H1 (cell line): Measurements from ENCODE around the gene LRRC74B. TPM values are rescaled to one million over a fixed set of nuclear protein-coding genes. Genes with fewer than 3 reads are reported as not detected.

Experiments used
- CHD7 ChIP-seq: fragments of 300-600 bp; sonication (generic); IDR thresholded peaks from 2 replicates; pipeline ENCODE4 v1.7.1; 2012; ENCODE audit warnings: low read length, moderate library complexity, mild to moderate bottlenecking, inconsistent platforms; ENCODE audit not compliant: insufficient replicate concordance
- SAP30 ChIP-seq: fragments of 300-600 bp; sonication (generic); IDR thresholded peaks from 2 replicates; pipeline ENCODE4 v1.7.1; 2012; ENCODE audit warnings: low read length, moderate library complexity, mild to moderate bottlenecking, inconsistent platforms; ENCODE audit not compliant: insufficient read depth, insufficient replicate concordance
- TAF1 ChIP-seq: IDR thresholded peaks from 2 replicates; pipeline ENCODE4 v1.6.1; 2011; ENCODE audit warnings: mild to moderate bottlenecking, low read depth, low read length
- TEAD4 ChIP-seq: IDR thresholded peaks from 2 replicates; pipeline ENCODE4 v1.6.1; 2012; ENCODE audit warnings: low read depth, low read length, inconsistent platforms, mixed read lengths
- polyA plus RNA-seq, 7 experiments: library from polyadenylated mRNA; depleted of rRNA in 3 of 7; stranded (reverse) in 5 of 7; unstranded in 2 of 7; fragments of >200 nt in 5 of 7; fragments of 200-250 nt in 2 of 7; gene quantifications; 1 replicate in 5 of 7; 2 replicates in 1 of 7; 4 replicates in 1 of 7; pipeline versions ENCODE4 v1.2.1 to v1.2.3, GENCODE V29; 2011 to 2013; ENCODE audit warnings: missing spikeins in 2 of 7, mixed read lengths in 2 of 7
- total RNA-seq: library from RNA; stranded (reverse); fragmentation: NEBNext Ultra II Directional; extraction: Animal tissue kit (Norgen Biotek cat#: 25700); gene quantifications from 2 replicates; pipeline ENCODE4 v1.2.1, GENCODE V29; 2021

The LRRC74B gene
- total and polyA plus RNA-seq, 2 of the 8 experiments (the other 6 are each of a cell fraction or from before 2014, with no cell fraction given) = not detected

DNA sequence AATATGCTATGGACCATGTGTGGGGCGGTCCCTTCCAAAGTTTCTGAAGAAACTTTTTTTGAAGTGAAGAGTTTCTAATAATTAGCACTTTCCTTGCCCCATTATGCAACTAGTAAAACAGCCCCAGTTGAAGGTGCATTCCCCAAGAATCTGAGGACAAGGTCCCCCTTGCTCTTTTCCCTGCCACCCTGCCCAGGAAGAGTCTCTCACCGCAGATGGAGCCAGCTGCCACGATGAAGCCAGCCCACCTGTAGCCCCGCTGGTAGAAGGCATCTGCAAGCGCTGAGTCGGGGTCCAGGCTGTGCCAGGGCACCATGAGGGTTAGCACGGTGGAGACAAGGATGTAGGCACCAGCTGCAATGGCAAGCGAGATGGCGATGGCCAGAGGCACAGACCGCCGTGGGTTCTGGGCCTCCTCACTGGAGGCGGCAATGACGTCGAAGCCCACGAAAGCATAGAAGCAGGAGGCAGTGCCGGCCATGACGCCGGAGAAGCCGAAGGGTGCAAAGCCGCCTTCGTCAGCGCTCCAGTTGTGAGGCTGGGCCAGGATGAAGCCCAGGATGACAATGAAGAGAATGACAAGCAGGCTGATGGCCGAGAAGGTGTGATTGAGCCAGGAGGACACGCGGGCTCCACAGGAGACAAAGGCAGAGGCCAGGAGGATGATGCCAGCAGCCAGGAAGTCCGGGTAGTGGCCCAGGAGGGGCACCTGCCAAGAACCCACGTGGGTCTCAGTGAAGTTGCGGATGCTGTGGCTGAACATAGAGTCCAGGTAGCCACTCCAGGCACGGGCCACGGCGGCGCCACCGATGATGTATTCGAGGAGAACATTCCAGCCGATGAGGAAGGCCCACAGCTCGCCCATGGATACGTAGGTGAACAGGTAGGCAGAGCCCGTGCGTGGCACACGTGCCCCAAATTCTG lies 14.9 kb upstream of the LRRC74B start (continued):
- TF ChIP-seq CHD7 (no peak), SAP30 (no peak), TEAD4 (no peak), TAF1 (no peak)
